T-helper 1 cell (primary cell): ENCODE measurements around the gene C16orf86.

Experiments used
- DNase-seq, 5 donors: peaks; one replicate each; pipeline ENCODE4 v3.0.0-alpha.2; 2012 to 2020

C16orf86 gene

GRCh38 chr16:67653789-67654402 is 12.7 kb upstream of the C16orf86 start:
- DNase-seq, result no peak

GRCh38 chr16:67654403-67654911 is 12.2 kb upstream of the C16orf86 start:
- no peak for DNase-seq

DNA sequence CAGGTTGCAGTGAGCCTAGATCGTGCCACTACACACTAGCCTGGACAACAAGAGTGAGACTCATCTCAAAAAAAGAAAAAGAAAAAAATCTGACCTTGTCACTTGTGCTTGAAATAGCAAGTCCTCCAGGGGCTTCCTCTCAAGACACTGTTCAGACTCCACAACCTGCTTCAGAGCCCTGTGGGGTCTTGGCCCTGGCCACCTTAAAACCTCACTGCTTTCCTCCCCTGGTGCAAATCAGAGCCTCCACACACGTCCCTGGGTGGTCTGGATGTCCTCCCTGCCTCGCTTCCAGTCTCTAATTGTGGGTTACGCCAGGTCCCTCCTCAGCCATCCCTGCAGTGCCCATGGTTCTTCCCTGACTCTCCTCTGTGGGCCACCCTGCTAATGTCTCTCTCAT is 11.3 kb upstream of the C16orf86 start:
- DNase-seq, result no peak

- DNase-seq, result no peak
These were observed 10.1 kb upstream of the C16orf86 start for GRCh38 chr16:67656344-67657016.

DNA sequence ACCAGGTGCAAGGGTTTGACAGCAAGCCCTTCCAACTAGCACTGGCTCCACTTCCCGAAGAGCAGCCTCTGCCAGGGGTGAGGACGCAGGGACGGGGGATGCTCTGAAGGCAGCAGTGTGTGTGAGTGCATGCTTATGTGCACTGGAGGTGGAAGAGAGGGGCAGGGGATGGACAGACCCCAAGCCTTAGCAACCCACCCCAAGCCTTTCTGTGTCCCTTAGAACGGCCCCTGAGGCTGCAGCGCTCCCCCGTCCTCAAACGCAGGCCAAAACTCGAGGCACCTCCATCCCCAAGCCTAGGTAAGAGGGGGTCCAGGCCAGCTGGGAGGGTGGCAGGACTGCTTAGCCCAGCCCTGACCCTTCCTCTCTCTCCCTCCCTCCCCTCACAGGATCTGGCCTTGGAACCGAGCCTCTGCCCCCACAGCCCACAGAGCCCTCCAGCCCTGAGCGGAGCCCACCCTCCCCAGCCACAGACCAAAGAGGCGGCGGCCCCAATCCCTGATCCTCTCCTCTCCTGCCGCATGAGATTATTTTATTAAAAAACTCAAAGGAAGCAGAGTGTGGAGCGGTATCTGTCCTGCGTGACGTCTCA is 9.5 kb upstream of the C16orf86 start:
- no peak for DNase-seq

GRCh38 chr16:67657751-67658518 is 8.7 kb upstream of the C16orf86 start:
- no peak for DNase-seq

DNA sequence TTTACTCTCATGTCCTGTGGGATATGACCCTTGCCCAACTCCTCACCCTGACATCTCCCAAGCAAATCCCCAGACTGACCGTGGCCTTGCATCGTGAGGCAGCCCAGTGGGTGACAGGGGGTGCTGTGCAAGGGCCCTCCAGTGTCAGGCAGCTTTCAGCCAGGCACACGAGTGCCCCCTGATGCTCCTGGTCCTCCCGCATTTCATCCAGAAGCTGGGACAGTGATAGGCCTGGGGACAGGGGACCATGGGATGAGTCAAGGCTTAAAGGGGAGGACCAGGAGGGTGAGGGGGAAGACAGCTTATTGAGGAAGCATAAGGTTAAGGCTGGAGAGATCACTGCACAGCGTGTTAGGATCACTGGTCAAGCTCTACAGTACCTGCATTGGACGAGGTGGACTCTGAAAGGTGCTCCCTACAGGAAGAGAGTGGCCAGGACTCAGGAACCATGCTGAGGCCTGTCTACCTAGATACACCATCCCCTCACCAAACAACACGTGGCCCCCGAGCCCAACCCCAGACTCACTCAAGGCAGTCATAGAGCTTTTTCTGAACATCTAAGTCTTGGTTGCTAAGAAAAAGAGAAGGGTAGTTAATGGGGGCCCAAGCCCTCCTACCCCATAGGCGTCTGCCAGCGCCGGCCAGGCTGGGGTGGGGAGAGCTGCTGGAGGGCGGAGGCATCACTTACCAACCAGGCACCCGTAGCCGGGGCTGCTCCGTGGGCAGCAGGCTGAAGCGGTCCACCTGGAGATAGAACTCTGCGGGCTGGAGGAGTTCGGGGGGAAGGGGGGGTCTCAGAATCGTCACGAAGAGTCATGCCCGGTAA is 7.6 kb upstream of the C16orf86 start:
- DNase-seq, result no peak

DNA sequence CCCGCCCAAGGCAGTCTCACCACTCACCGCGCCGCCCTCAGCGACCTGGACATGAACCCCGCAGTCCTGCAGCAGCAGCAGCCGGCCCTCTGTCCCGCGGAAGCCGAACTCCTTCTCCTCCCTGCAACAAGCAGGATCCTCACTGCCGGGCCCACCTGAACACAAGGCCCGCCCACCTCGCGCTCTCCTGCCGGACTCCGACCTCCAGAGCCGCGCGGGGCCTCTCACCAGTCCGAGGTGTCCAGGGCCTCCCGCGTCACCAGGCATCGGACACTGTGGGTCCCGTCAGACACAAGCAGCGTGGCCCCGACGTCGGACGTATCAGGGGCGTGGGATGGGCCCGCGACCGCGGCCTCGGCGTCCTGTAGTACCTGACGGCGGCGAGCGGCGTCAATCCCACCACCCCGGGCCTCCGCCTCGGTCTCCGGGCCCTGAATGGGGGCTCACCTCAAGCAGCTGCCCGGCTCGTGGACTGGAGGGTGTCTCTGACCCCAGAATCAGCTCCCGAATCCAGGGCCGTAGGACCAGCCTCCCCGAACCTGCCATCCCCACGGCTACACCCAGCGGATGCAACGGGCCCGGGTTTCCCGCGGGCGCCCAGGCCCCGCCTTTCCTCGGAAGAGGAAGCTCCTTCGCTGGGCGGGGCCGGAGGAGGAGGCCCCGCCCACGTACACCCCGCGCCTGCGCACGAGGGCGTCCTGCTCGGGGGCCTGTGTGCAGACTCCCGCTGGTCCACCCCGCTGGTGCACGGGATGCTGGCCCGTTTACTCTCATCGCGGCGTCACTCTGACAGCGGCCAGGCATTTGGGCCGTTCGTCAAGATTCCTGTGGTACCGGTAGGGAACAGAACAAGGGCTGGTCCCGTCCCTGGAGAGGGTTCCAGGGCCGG is 6.7 kb upstream of the C16orf86 start, which contains the start of gene ACD:
Gene ACD, minus strand, starts transcription at position 586 of the 889 bp plus-strand sequence. Its CDS starts 40 bp downstream, at position 546.
- peak; percentile 85 to 96 (median 89) for DNase-seq

DNA sequence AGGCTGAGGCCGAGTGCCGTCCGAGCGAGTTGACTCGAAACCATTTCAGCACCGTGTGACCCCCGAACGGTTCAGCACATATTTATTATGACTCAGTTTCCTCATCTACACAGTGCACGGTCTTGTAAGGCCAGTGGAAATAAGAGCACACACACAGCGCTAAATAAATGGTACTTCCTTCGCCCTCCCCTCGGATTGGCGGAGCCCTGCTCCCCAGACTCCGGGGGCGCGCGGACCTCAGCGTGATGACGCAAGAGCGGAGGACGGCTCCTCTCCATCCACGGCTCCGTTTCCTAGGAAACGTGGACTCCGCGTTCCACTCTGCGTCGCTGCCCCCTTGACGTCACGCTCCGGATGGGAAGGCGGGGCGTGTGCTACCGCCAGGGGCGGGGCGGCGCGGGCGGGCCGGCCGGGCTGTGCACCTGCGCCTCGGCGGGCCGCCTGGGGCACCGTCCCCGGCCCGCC is 6.0 kb upstream of the C16orf86 start, which contains the start of gene PARD6A:
Gene PARD6A, plus strand, starts transcription at position 397 of the 465 bp plus-strand sequence. CDS start 79 bp downstream, outside the sequence.
- peak; percentile 90 to 99 (median 94) for DNase-seq

GRCh38 chr16:67661101-67661761 is 5.4 kb upstream of the C16orf86 start:
- peak in 1 of 5 donors; percentile 35 for DNase-seq

DNA sequence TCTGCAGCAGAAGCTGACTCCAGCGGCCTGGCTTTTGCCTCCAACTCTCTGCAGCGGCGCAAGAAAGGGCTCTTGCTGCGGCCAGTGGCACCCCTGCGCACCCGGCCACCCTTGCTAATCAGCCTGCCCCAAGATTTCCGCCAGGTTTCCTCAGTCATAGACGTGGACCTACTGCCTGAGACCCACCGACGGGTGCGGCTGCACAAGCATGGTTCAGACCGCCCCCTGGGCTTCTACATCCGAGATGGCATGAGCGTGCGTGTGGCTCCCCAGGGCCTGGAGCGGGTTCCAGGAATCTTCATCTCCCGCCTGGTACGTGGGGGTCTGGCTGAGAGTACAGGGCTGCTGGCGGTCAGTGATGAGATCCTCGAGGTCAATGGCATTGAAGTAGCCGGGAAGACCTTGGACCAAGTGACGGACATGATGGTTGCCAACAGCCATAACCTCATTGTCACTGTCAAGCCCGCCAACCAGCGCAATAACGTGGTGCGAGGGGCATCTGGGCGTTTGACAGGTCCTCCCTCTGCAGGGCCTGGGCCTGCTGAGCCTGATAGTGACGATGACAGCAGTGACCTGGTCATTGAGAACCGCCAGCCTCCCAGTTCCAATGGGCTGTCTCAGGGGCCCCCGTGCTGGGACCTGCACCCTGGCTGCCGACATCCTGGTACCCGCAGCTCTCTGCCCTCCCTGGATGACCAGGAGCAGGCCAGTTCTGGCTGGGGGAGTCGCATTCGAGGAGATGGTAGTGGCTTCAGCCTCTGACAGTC is 4.5 kb upstream of the C16orf86 start:
- DNase-seq, result no peak

DNA sequence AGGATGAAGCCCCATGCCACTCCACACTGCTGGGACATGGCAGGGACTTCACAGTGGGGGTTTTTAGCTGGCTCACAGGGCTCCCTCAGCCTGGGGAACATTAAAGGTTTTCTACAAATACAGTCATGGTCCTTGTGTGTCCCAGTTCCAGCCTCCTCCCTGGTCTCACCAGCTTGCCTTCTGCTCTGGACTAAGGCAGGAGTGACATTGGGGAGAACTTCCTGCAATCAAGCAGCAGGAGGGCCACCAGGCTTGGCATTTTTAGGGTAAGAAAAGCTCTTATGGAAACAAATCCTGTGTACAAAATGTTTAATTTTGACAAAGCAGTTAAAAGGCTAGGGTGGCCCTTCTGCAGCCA is 4.0 kb upstream of the C16orf86 start:
- no peak for DNase-seq

DNA sequence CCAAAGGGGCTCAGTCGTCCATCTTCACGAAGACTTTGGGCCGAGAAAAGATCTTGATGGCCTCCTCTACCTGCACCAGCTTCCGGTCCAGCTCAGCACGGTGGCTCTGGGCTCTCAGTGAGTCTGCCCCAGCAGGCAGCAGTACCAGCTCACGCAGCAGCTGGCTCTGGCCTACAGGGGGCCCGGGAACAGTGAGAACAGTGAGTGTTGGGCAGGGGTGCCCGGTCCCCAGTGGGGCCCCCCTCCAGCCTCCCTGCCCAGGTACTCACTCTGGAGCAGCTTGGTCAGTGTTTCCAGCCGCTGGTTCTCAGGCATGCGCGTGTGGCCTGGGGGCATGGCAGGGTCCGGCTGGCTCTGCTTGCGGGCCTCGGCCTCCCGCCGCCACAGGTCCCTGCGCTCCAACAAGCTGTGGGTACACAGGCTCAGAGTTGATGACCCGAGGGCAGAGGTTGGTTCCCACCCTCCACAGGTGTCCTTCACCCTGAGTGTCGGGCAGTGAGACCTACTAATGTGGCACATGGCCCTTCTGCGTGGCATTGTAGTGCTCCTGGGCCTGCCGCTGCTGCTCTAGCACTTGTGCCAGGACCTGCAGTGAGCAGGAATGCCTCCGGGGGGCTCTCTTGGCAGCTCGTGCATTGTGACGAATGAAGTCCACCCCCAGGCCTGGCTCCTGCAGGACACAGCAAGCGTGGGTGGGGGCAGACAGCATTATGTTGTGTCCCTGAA is 3.3 kb upstream of the C16orf86 start:
- DNase-seq, result no peak

GRCh38 chr16:67663877-67664222 is 2.8 kb upstream of the C16orf86 start:
- no peak for DNase-seq

DNA sequence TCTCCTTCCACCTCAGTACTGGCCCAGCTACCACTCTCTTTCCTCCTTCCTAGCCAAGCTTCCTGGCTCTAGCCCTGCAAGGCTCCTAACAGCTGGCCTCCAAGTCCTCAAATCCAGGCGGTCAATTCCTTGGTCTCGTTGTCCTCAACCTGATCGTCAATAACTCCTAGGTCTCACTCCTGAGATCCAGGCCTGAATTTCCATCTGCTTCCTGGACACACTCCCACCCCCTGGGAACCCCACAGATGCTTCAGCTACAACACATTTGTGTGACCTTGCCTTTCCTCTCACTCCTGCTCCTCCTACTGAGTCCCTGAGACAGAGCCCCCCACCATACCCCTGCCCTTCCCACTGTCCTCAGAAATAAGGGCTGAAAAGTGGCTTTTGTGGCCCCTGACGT is 2.4 kb upstream of the C16orf86 start:
- DNase-seq, result no peak

GRCh38 chr16:67664871-67665270 is 1.7 kb upstream of the C16orf86 start:
- DNase-seq, result no peak

- DNase-seq, result no peak
These were observed 1.0 kb upstream of the C16orf86 start for GRCh38 chr16:67665598-67665997.

DNA sequence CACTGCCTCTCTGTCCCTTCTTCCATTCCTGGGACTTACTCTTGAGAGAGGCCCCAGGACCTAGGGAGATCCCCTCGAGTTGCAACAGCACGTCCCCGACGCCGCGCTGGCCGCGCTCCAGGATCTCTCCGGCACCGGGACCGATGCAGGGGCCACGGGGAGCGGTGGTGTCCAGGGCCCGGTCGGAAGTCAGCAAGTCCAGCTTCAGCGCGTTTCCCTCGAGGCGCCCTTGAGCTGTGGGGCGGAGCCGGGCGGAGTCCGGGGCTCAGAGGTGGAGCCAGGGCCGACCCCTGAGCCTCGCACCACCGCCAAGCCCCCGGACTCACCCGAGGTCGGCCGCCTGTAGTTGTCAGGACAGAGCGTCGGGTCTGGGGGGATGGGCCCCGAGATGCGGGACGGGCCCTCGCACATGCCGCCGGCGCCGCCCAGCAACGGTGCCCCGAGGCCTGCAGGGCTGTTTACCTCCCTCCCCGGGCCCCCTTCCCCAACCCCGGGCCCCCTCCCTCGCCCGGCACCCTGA is 522 bp upstream of the C16orf86 start:
- DNase-seq, result no peak

DNA sequence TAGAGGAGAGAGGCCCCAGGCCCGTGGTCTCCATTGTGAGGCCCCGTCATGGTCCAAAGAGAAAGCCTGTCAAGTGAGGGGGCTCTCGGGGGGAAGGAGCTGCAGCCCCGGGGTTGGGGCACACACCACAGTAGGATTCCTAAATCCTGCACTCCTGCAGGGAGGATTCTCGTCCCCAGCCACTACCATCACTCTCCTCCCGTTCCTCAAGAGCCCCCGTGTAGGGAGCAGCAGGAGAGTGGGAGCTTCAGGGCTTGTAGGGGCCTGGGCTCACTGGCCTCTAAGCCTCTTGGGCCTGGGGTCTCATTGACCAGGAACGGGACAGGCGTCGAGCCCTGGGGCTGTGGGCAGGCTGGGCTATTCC is 821 bp downstream of the C16orf86 start:
- no peak for DNase-seq
